ENCODE data around the gene GPHN.

GRCh38 chr14:67010602-67011001 lies 502.7 kb downstream of the GPHN start:
- TF ChIP-seq, protein P1, sequence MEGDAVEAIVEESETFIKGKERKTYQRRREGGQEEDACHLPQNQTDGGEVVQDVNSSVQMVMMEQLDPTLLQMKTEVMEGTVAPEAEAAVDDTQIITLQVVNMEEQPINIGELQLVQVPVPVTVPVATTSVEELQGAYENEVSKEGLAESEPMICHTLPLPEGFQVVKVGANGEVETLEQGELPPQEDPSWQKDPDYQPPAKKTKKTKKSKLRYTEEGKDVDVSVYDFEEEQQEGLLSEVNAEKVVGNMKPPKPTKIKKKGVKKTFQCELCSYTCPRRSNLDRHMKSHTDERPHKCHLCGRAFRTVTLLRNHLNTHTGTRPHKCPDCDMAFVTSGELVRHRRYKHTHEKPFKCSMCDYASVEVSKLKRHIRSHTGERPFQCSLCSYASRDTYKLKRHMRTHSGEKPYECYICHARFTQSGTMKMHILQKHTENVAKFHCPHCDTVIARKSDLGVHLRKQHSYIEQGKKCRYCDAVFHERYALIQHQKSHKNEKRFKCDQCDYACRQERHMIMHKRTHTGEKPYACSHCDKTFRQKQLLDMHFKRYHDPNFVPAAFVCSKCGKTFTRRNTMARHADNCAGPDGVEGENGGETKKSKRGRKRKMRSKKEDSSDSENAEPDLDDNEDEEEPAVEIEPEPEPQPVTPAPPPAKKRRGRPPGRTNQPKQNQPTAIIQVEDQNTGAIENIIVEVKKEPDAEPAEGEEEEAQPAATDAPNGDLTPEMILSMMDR (IDR thresholded peaks at IDR 0.05), result no peak
- no peak for TF ChIP-seq POLR2A (IDR thresholded peaks at IDR 0.05)
